Common myeloid progenitor, CD34-positive (primary cell): ENCODE measurements around the gene SMPD4.
"Not testable (repeated sequence)": the region's sequence is repeated elsewhere in the genome, so short reads cannot be mapped to it uniquely, and the experiment has no call there.

ENCODE experiments used
- CTCF ChIA-PET: fragments of 350-600 bp; sonication (Branson Sonifier 250); formaldehyde crosslinking; loops from one replicate; lab custom pipeline; 2021; ENCODE audit warnings: antibody characterized with exemption; lab: Charles Lee
- POLR2A ChIA-PET: fragments of 350-600 bp; sonication (Branson Sonifier 250); formaldehyde crosslinking; loops from one replicate; lab custom pipeline; 2021; ENCODE audit warnings: antibody characterized with exemption; lab: Charles Lee
- DNase-seq, 3 donors: peaks; one replicate each; pipeline versions ENCODE4 v3.0.0 to v3.0.0-alpha.2; 2013
- H3K27ac ChIP-seq, 2 experiments: 1 replicate in 1 of 2; 2 replicates in 1 of 2; pipeline ENCODE4 v1.7.0; 2013; ENCODE audit warnings: inconsistent platforms in 2 of 2, low read length in 2 of 2, mild to moderate bottlenecking in 2 of 2, low read depth in 1 of 2, moderate library complexity in 1 of 2; ENCODE audit not compliant: severe bottlenecking in 2 of 2, insufficient read depth in 1 of 2, poor library complexity in 1 of 2
- H3K27me3 ChIP-seq, 5 experiments: replicated peaks in 2 of 5; 1 replicate in 3 of 5; 2 replicates in 2 of 5; pipeline versions ENCODE4 v1.6.1 to v1.7.0; 2013; ENCODE audit warnings: low read length in 4 of 5, mild to moderate bottlenecking in 2 of 5, moderate library complexity in 2 of 5, inconsistent platforms in 1 of 5; ENCODE audit not compliant: insufficient read depth in 5 of 5, control insufficient read depth in 4 of 5
- H3K36me3 ChIP-seq, 4 experiments: 1 replicate in 2 of 4; 2 replicates in 2 of 4; pipeline versions ENCODE4 v1.6.1 to v1.7.0; 2013; ENCODE audit warnings: low read length in 3 of 4, control low read depth in 1 of 4, mild to moderate bottlenecking in 1 of 4; ENCODE audit not compliant: control insufficient read depth in 4 of 4, insufficient read depth in 4 of 4
- H3K4me1 ChIP-seq, 4 experiments: 1 replicate in 3 of 4; 2 replicates in 1 of 4; pipeline versions ENCODE4 v1.6.1 to v1.7.1; 2013; ENCODE audit warnings: low read length in 3 of 4, mild to moderate bottlenecking in 3 of 4, control low read depth in 1 of 4, inconsistent platforms in 1 of 4, moderate library complexity in 1 of 4; ENCODE audit not compliant: control insufficient read depth in 4 of 4, insufficient read depth in 4 of 4; ENCODE audit errors: control extremely low read depth in 1 of 4
- H3K4me3 ChIP-seq, 7 experiments: 1 replicate in 4 of 7; 2 replicates in 3 of 7; pipeline versions ENCODE4 v1.5.1 to v1.7.0; 2013; ENCODE audit warnings: mild to moderate bottlenecking in 7 of 7, low read length in 6 of 7, moderate library complexity in 6 of 7, inconsistent platforms in 2 of 7, low read depth in 2 of 7, control low read depth in 1 of 7; ENCODE audit not compliant: insufficient read depth in 4 of 7, control insufficient read depth in 1 of 7; ENCODE audit errors: extremely low read depth in 1 of 7
- H3K9me3 ChIP-seq, 5 experiments: 1 replicate in 4 of 5; 2 replicates in 1 of 5; pipeline versions ENCODE4 v1.6.1 to v1.7.1; 2013; ENCODE audit warnings: low read length in 4 of 5, mild to moderate bottlenecking in 2 of 5, inconsistent platforms in 1 of 5, low read depth in 1 of 5, moderate library complexity in 1 of 5; ENCODE audit not compliant: control insufficient read depth in 4 of 5, insufficient read depth in 2 of 5; ENCODE audit errors: control extremely low read depth in 1 of 5
- WGBS: methylation state at CpG from one replicate; pipeline ENCODE4 v1.1.5; 2013; ENCODE audit not compliant: insufficient coverage; 5-methylcytosine and 5-hydroxymethylcytosine counted together

SMPD4 gene

GRCh38 chr2:130195089-130195635, 13.8 kb upstream of the SMPD4 start:
- CTCF ChIA-PET, H3K27me3 ChIP-seq, H3K4me3 ChIP-seq, H3K36me3 ChIP-seq, DNase-seq, H3K4me1 ChIP-seq, POLR2A ChIA-PET, H3K9me3 ChIP-seq, H3K27ac ChIP-seq: not testable (repeated sequence)
- 100% methylated on average over 2 of the region's 9 CpGs for WGBS

GRCh38 chr2:130193824-130194223, 12.4 kb upstream of the SMPD4 start:
- 85% methylated on average over 9 of the region's 22 CpGs for WGBS
- H3K27me3 ChIP-seq, H3K9me3 ChIP-seq, CTCF ChIA-PET, H3K4me3 ChIP-seq, H3K27ac ChIP-seq, POLR2A ChIA-PET, H3K4me1 ChIP-seq, DNase-seq: not testable (repeated sequence)
- H3K36me3 ChIP-seq = peaks cover 0 to 11% (median 8%) of the 10 kb centered on the region in 4 experiments

- H3K27me3 ChIP-seq, H3K9me3 ChIP-seq, H3K27ac ChIP-seq, POLR2A ChIA-PET, H3K4me1 ChIP-seq, DNase-seq, CTCF ChIA-PET, H3K4me3 ChIP-seq: not testable (repeated sequence)
- peaks cover 0 to 17% (median 10%) of the 10 kb centered on the region in 4 experiments for H3K36me3 ChIP-seq
- 92% methylated on average over 2 of the region's 3 CpGs for WGBS
These were observed 11.0 kb upstream of the SMPD4 start for GRCh38 chr2:130192451-130192850.

GRCh38 chr2:130191319-130191718, 9.9 kb upstream of the SMPD4 start:
- DNase-seq, POLR2A ChIA-PET, CTCF ChIA-PET, H3K4me3 ChIP-seq, H3K4me1 ChIP-seq, H3K27me3 ChIP-seq, H3K27ac ChIP-seq, H3K9me3 ChIP-seq: not testable (repeated sequence)
- WGBS = 96% methylated on average over 6 of the region's 6 CpGs
- peaks cover 0 to 23% (median 10%) of the 10 kb centered on the region in 4 experiments for H3K36me3 ChIP-seq

- no peaks in the 10 kb centered on the region for H3K27me3 ChIP-seq
- CTCF ChIA-PET = no interaction called here
- POLR2A ChIA-PET = no interaction called here
- H3K4me3 ChIP-seq = no peak overlapping the region
- 94% methylated on average over 12 of the region's 15 CpGs for WGBS
- no peaks in the 10 kb centered on the region for H3K9me3 ChIP-seq
- DNase-seq = no peak
- no peaks in the 10 kb centered on the region for H3K4me1 ChIP-seq
- H3K36me3 ChIP-seq = peaks cover 0 to 23% (median 14%) of the 10 kb centered on the region in 4 experiments
- H3K27ac ChIP-seq = no peak overlapping the region
These were observed 8.8 kb upstream of the SMPD4 start for GRCh38 chr2:130190237-130190636.

GRCh38 chr2:130188958-130189357, 7.6 kb upstream of the SMPD4 start:
- H3K4me3 ChIP-seq, H3K9me3 ChIP-seq, H3K27ac ChIP-seq, H3K27me3 ChIP-seq, CTCF ChIA-PET, POLR2A ChIA-PET, H3K4me1 ChIP-seq, DNase-seq: not testable (repeated sequence)
- H3K36me3 ChIP-seq = peaks cover 3 to 25% (median 18%) of the 10 kb centered on the region in 4 experiments
- 63% methylated on average over 1 of the region's 4 CpGs for WGBS

- Histone ChIP-seq H3K36me3 (peaks cover 3 to 27% (median 18%) of the 10 kb centered on the region in 4 experiments), H3K4me1 (peaks cover 0 to 10% (median 8%) of the 10 kb centered on the region in 4 experiments)
- CTCF ChIA-PET, POLR2A ChIA-PET, H3K27ac ChIP-seq, H3K4me3 ChIP-seq, H3K9me3 ChIP-seq, DNase-seq, H3K27me3 ChIP-seq: not testable (repeated sequence)
- over 99% methylated on average over 11 of the region's 17 CpGs for WGBS
These were observed 6.7 kb upstream of the SMPD4 start for GRCh38 chr2:130187859-130188792.
